Skeletal muscle cell (primary cell): ENCODE measurements around the gene BPIFA3.
A peak's percentile ranks its signal among the peaks of the same experiment; 100 is the strongest.

Source experiments
- DNase-seq: peaks from one replicate; pipeline ENCODE4 v3.0.0-alpha.2; 2010; ENCODE audit warnings: low read depth
- H3K4me3 ChIP-seq: 2 replicates; pipeline ENCODE4 v1.5.1; 2011; ENCODE audit warnings: low read depth, mild to moderate bottlenecking, control low read depth, low read length, moderate library complexity

BPIFA3 gene

GRCh38 chr20:33210371-33210770 is 6.8 kb upstream of the BPIFA3 start:
- H3K4me3 ChIP-seq: no peak overlapping the region
- DNase-seq: no peak

- no peak overlapping the region for H3K4me3 ChIP-seq
- DNase-seq: peak; percentile 1
Measured at GRCh38 chr20:33211817-33212424, 5.2 kb upstream of the BPIFA3 start.

GRCh38 chr20:33224399-33224798 is 7.2 kb downstream of the BPIFA3 start:
- DNase-seq: no peak
- H3K4me3 ChIP-seq: no peak overlapping the region

- no peak for DNase-seq
- H3K4me3 ChIP-seq: no peak overlapping the region
Measured at GRCh38 chr20:33229843-33230242, 12.7 kb downstream of the BPIFA3 start.

- H3K4me3 ChIP-seq: no peak overlapping the region
- DNase-seq: no peak
Measured at GRCh38 chr20:33231237-33231636, 14.1 kb downstream of the BPIFA3 start.

- no peak for DNase-seq
- H3K4me3 ChIP-seq: no peak overlapping the region
Measured at GRCh38 chr20:33232486-33233072, 15.4 kb downstream of the BPIFA3 start.

GRCh38 chr20:33233129-33233774 is 16.1 kb downstream of the BPIFA3 start:
- DNase-seq: no peak
- H3K4me3 ChIP-seq: no peak overlapping the region

GRCh38 chr20:33234050-33234449 is 16.9 kb downstream of the BPIFA3 start:
- DNase-seq: no peak
- H3K4me3 ChIP-seq: no peak overlapping the region

- DNase-seq: no peak
- no peak within 1 kb of the TSS for H3K4me3 ChIP-seq
Measured at GRCh38 chr20:33235696-33236095, 18.5 kb downstream of the BPIFA3 start, which contains the start of gene BPIFA1. Gene BPIFA1, plus strand, starts transcription at chr20:33235996. Its CDS starts 1,716 bp downstream, at chr20:33237712.

- H3K4me3 ChIP-seq: no peak overlapping the region
- DNase-seq: no peak
Measured at GRCh38 chr20:33236351-33236750, 19.2 kb downstream of the BPIFA3 start.

GRCh38 chr20:33237989-33238388 is 20.8 kb downstream of the BPIFA3 start:
- no peak for DNase-seq
- H3K4me3 ChIP-seq: no peak overlapping the region

GRCh38 chr20:33239418-33239817 is 22.3 kb downstream of the BPIFA3 start:
- H3K4me3 ChIP-seq: no peak overlapping the region
- no peak for DNase-seq

- H3K4me3 ChIP-seq: no peak overlapping the region
- no peak for DNase-seq
Measured at GRCh38 chr20:33239979-33240736, 23.0 kb downstream of the BPIFA3 start.

- DNase-seq: no peak
- H3K4me3 ChIP-seq: no peak overlapping the region
Measured at GRCh38 chr20:33240923-33241322, 23.8 kb downstream of the BPIFA3 start.

- DNase-seq: no peak
- no peak overlapping the region for H3K4me3 ChIP-seq
Measured at GRCh38 chr20:33242319-33243100, 25.4 kb downstream of the BPIFA3 start.

- DNase-seq: no peak
- H3K4me3 ChIP-seq: no peak overlapping the region
Measured at GRCh38 chr20:33246077-33246476, 28.9 kb downstream of the BPIFA3 start.

- H3K4me3 ChIP-seq: no peak overlapping the region
- DNase-seq: no peak
Measured at GRCh38 chr20:33249456-33249855, 32.3 kb downstream of the BPIFA3 start.

- DNase-seq: no peak
- no peak overlapping the region for H3K4me3 ChIP-seq
Measured at GRCh38 chr20:33250666-33251065, 33.5 kb downstream of the BPIFA3 start.

GRCh38 chr20:33251496-33251895 is 34.3 kb downstream of the BPIFA3 start:
- no peak for DNase-seq
- H3K4me3 ChIP-seq: no peak overlapping the region

- no peak for DNase-seq
- H3K4me3 ChIP-seq: no peak overlapping the region
Measured at GRCh38 chr20:33252460-33252859, 35.3 kb downstream of the BPIFA3 start.
